SU-DHL-6 (cell line): ENCODE data around the gene MYBPHL.

Source experiments
- H2AFZ ChIP-seq: fragments of 200-600 bp; sonication (generic); 2 replicates; pipeline ENCODE4 v1.6.1; 2014; ENCODE audit warnings: low read depth, mild to moderate bottlenecking, moderate library complexity, mixed read lengths, antibody characterized with exemption, low read length; ENCODE audit not compliant: severe bottlenecking
- H3F3A ChIP-seq: fragments of 200-600 bp; shearing (Covaris generic); 2 replicates; pipeline ENCODE4 v1.6.0; 2016; ENCODE audit warnings: antibody characterized with exemption, mild to moderate bottlenecking; ENCODE audit not compliant: insufficient read depth
- H3K27ac ChIP-seq: fragments of 200-600 bp; sonication (generic); 2 replicates; pipeline ENCODE4 v1.5.1; 2016; ENCODE audit warnings: low read depth, mild to moderate bottlenecking, low read length, moderate library complexity, mixed read lengths
- H3K27me3 ChIP-seq: fragments of 200-600 bp; sonication (generic), shearing (Covaris generic); 2 replicates; pipeline ENCODE4 v1.6.0; 2014; ENCODE audit warnings: mild to moderate bottlenecking, low read length
- H3K36me3 ChIP-seq: fragments of 200-600 bp; sonication (generic); 2 replicates; pipeline ENCODE4 v1.6.1; 2014; ENCODE audit warnings: mild to moderate bottlenecking, low read length, mixed read lengths
- H3K4me2 ChIP-seq: fragments of 300-600, 200-600 bp; shearing (Covaris generic), sonication (generic); 2 replicates; pipeline ENCODE4 v1.6.0; 2014; ENCODE audit warnings: low read length, low read depth, mild to moderate bottlenecking; ENCODE audit not compliant: poor library complexity, severe bottlenecking
- H3K4me3 ChIP-seq: fragments of 200-600 bp; sonication (generic); 2 replicates; pipeline ENCODE4 v1.5.1; 2014; ENCODE audit warnings: antibody characterized with exemption, low read length, mild to moderate bottlenecking, mixed read lengths; ENCODE audit not compliant: insufficient read depth, poor library complexity, severe bottlenecking
- H3K79me2 ChIP-seq: fragments of 200-600 bp; sonication (generic); 2 replicates; pipeline ENCODE4 v1.6.1; 2014; ENCODE audit warnings: mild to moderate bottlenecking, low read length, moderate library complexity; ENCODE audit not compliant: insufficient read depth
- H3K9ac ChIP-seq: fragments of 200-600 bp; sonication (generic); 2 replicates; pipeline ENCODE4 v1.7.0; 2014; ENCODE audit warnings: mild to moderate bottlenecking, low read length
- H3K9me2 ChIP-seq: fragments of 200-600 bp; sonication (generic); replicated peaks from 2 replicates; pipeline ENCODE4 v1.6.1; 2014; ENCODE audit warnings: low read length; ENCODE audit not compliant: insufficient read depth
- H3K9me3 ChIP-seq: fragments of 200-600 bp; sonication (generic); 2 replicates; pipeline ENCODE4 v1.6.1; 2014; ENCODE audit warnings: low read length, mixed read lengths; ENCODE audit not compliant: insufficient read depth
- H4K20me1 ChIP-seq: fragments of 200-600 bp; sonication (generic); 2 replicates; pipeline ENCODE4 v1.6.1; 2014; ENCODE audit warnings: low read depth, mild to moderate bottlenecking, antibody characterized with exemption, low read length, moderate library complexity, mixed read lengths
- CTCF ChIP-seq: fragments of 200-600 bp; sonication (generic); IDR thresholded peaks from one replicate; pipeline ENCODE4 v1.5.1; 2017; ENCODE audit warnings: antibody characterized with exemption, mild to moderate bottlenecking, low read length, moderate library complexity; ENCODE audit not compliant: insufficient read depth, poor library complexity, severe bottlenecking
- EZH2phosphoT487 ChIP-seq: fragments of 200-600 bp; sonication (generic), shearing (Covaris generic); conservative IDR thresholded peaks from 2 replicates; pipeline ENCODE4 v1.6.1; 2018; ENCODE audit warnings: mild to moderate bottlenecking, antibody characterized with exemption, low read length, moderate library complexity, mixed read lengths

Gene MYBPHL

GRCh38 chr1:109298666-109299557 lies 7.9 kb downstream of the MYBPHL start:
- H3K9ac ChIP-seq, result no peak overlapping the region
- no peak overlapping the region for H3K4me3 ChIP-seq
- no peaks in the 10 kb centered on the region for H3K79me2 ChIP-seq
- no peak overlapping the region for H3K4me2 ChIP-seq
- no peaks in the 10 kb centered on the region for H3K9me3 ChIP-seq
- H3K27ac ChIP-seq, result no peak overlapping the region
- no peaks in the 10 kb centered on the region for H3K27me3 ChIP-seq
- H3K9me2 ChIP-seq, result no peaks in the 10 kb centered on the region
- no peaks in the 10 kb centered on the region for H3F3A ChIP-seq
- TF ChIP-seq EZH2phosphoT487 (no peak), CTCF (no peak)
- H2AFZ ChIP-seq, result no peak overlapping the region
- no peaks in the 10 kb centered on the region for H3K36me3 ChIP-seq
- H4K20me1 ChIP-seq, result no peaks in the 10 kb centered on the region

- Histone ChIP-seq H3F3A (no peaks in the 10 kb centered on the region), H3K4me2 (no peak overlapping the region)
Observed at GRCh38 chr1:109296782-109297181, 10.0 kb downstream of the MYBPHL start.

GRCh38 chr1:109295712-109296415 lies 10.9 kb downstream of the MYBPHL start:
- no peaks in the 10 kb centered on the region for H3K27me3 ChIP-seq
- H2AFZ ChIP-seq, result no peak overlapping the region
- H3K27ac ChIP-seq, result no peak overlapping the region
- no peaks in the 10 kb centered on the region for H3F3A ChIP-seq
- H3K9me3 ChIP-seq, result no peaks in the 10 kb centered on the region
- H3K4me3 ChIP-seq, result no peak overlapping the region
- H3K9me2 ChIP-seq, result no peaks in the 10 kb centered on the region
- TF ChIP-seq EZH2phosphoT487, result no peak
- no peak for TF ChIP-seq CTCF
- H4K20me1 ChIP-seq, result no peaks in the 10 kb centered on the region
- no peak overlapping the region for H3K4me2 ChIP-seq
- no peaks in the 10 kb centered on the region for H3K36me3 ChIP-seq
- no peaks in the 10 kb centered on the region for H3K79me2 ChIP-seq
- H3K9ac ChIP-seq, result no peak overlapping the region

More at GRCh38 chr1:109296782-109297181, 10.0 kb downstream of the MYBPHL start:
- Histone ChIP-seq H3K9me2 (no peaks in the 10 kb centered on the region), H2AFZ (no peak overlapping the region), H3K36me3 (no peaks in the 10 kb centered on the region), H3K79me2 (no peaks in the 10 kb centered on the region), H3K27me3 (no peaks in the 10 kb centered on the region), H4K20me1 (no peaks in the 10 kb centered on the region), H3K27ac (no peak overlapping the region), H3K4me3 (no peak overlapping the region), H3K9ac (no peak overlapping the region), H3K9me3 (no peaks in the 10 kb centered on the region)
- TF ChIP-seq CTCF (no peak), EZH2phosphoT487 (no peak)
